HEK293T (cell line): ENCODE data around the gene BBS7.

Experiments used
- CTCF ChIA-PET: fragments of 350-600 bp; formaldehyde crosslinking; extraction: SDS; loops from one replicate; lab custom pipeline; 2021; ENCODE audit warnings: antibody characterized with exemption, inconsistent platforms; lab: Yijun Ruan, JAX
- POLR2A ChIA-PET: fragments of 350-600 bp; formaldehyde crosslinking; extraction: SDS; loops from one replicate; lab custom pipeline; 2020; ENCODE audit warnings: antibody characterized with exemption, inconsistent platforms; lab: Yijun Ruan, JAX
- DNase-seq: peaks from one replicate; pipeline ENCODE4 v3.0.0; 2012; ENCODE audit warnings: mixed read lengths; ENCODE audit errors: extremely low spot score
- ARNT ChIP-seq: fragments of 450-650 bp; IDR thresholded peaks from 2 replicates; pipeline ENCODE4 v1.6.1; 2017; ENCODE audit warnings: mild to moderate bottlenecking
- BHLHE40 ChIP-seq: fragments of 450-650 bp; IDR thresholded peaks from 2 replicates; pipeline ENCODE4 v1.6.1; 2016; ENCODE audit warnings: mild to moderate bottlenecking, moderate library complexity, borderline replicate concordance
- CTBP1 ChIP-seq: fragments of 450-650 bp; IDR thresholded peaks from 2 replicates; pipeline ENCODE4 v1.6.1; 2016; ENCODE audit warnings: borderline replicate concordance
- ELF4 ChIP-seq: fragments of 450-650 bp; IDR thresholded peaks from 2 replicates; pipeline ENCODE4 v1.6.1; 2017; ENCODE audit warnings: antibody characterized with exemption
- FOXA1 ChIP-seq: fragments of 450-650 bp; IDR thresholded peaks from 2 replicates; pipeline ENCODE4 v1.6.1; 2016; ENCODE audit warnings: mild to moderate bottlenecking
- FOXK2 ChIP-seq: fragments of 450-650 bp; IDR thresholded peaks from 2 replicates; pipeline ENCODE4 v1.6.1; 2016; ENCODE audit warnings: mild to moderate bottlenecking
- FOXM1 ChIP-seq: fragments of 450-650 bp; IDR thresholded peaks from 2 replicates; pipeline ENCODE4 v1.6.1; 2017; ENCODE audit warnings: mild to moderate bottlenecking, borderline replicate concordance
- HDGF ChIP-seq: fragments of 450-650 bp; IDR thresholded peaks from 2 replicates; pipeline ENCODE4 v1.6.1; 2017; ENCODE audit warnings: antibody characterized with exemption, borderline replicate concordance
- L3MBTL2 ChIP-seq: fragments of 450-650 bp; conservative IDR thresholded peaks from 2 replicates; pipeline ENCODE4 v1.6.1; 2016; ENCODE audit warnings: mild to moderate bottlenecking
- LEF1 ChIP-seq: fragments of 450-650 bp; IDR thresholded peaks from 2 replicates; pipeline ENCODE4 v1.6.1; 2017; ENCODE audit warnings: mild to moderate bottlenecking, borderline replicate concordance
- NFRKB ChIP-seq: fragments of 450-650 bp; IDR thresholded peaks from 2 replicates; pipeline ENCODE4 v1.6.1; 2016; ENCODE audit warnings: mild to moderate bottlenecking, moderate library complexity
- PKNOX1 ChIP-seq: fragments of 450-650 bp; IDR thresholded peaks from 2 replicates; pipeline ENCODE4 v1.6.1; 2016
- SP1 ChIP-seq: fragments of 450-650 bp; IDR thresholded peaks from 2 replicates; pipeline ENCODE4 v1.6.1; 2017
- SUZ12 ChIP-seq: fragments of 450-650 bp; IDR thresholded peaks from 2 replicates; pipeline ENCODE4 v1.6.1; 2016; ENCODE audit warnings: mild to moderate bottlenecking
- TARDBP ChIP-seq: fragments of 450-650 bp; IDR thresholded peaks from 2 replicates; pipeline ENCODE4 v1.6.1; 2016
- ZNF384 ChIP-seq: fragments of 450-650 bp; IDR thresholded peaks from 2 replicates; pipeline ENCODE4 v1.6.1; 2016

The BBS7 gene

GRCh38 chr4:121888134-121888533, 17.9 kb upstream of the BBS7 start:
- CTCF ChIA-PET: interaction anchor here (0.6 kb wide), 1 partner anchor 344 kb away, joined by 3 read pairs; no protein-coding TSS in a partner anchor
- POLR2A ChIA-PET: no interaction called here
- no peak for DNase-seq
- TF ChIP-seq FOXA1 (no peak), NFRKB (no peak), ZNF384 (no peak), ARNT (no peak), BHLHE40 (no peak), SUZ12 (no peak), FOXK2 (no peak), SP1 (no peak), ELF4 (no peak), CTBP1 (no peak), LEF1 (no peak), L3MBTL2 (no peak), FOXM1 (no peak), PKNOX1 (no peak)

GRCh38 chr4:121885115-121885514, 14.8 kb upstream of the BBS7 start:
- DNase-seq: no peak
- ChIA-PET CTCF (interaction anchor here (0.6 kb wide), 1 partner anchor 1832 kb away, joined by 3 read pairs; no protein-coding TSS in a partner anchor), POLR2A (no interaction called here)
- TF ChIP-seq FOXA1 (no peak), ARNT (no peak), LEF1 (no peak), BHLHE40 (no peak), PKNOX1 (no peak), HDGF (no peak), CTBP1 (no peak), NFRKB (no peak), SUZ12 (no peak), FOXK2 (no peak), FOXM1 (no peak), L3MBTL2 (no peak), ELF4 (no peak), SP1 (no peak), TARDBP (no peak), ZNF384 (no peak)

- DNase-seq: no peak
- no peak for TF ChIP-seq LEF1
- TF ChIP-seq SUZ12: no peak
- TF ChIP-seq FOXK2: no peak
- TF ChIP-seq FOXA1: no peak
- no peak for TF ChIP-seq CTBP1
- no peak for TF ChIP-seq FOXM1
- no peak for TF ChIP-seq L3MBTL2
- no peak for TF ChIP-seq NFRKB
- POLR2A ChIA-PET: interaction anchor here (1.5 kb wide), 1 partner anchor 11 kb away, joined by 4 read pairs; the partner anchor contains the start of gene BBS7
- CTCF ChIA-PET: no interaction called here
Observed at GRCh38 chr4:121881158-121881557, 10.9 kb upstream of the BBS7 start.

- no peak for DNase-seq
- POLR2A ChIA-PET: no interaction called here
- TF ChIP-seq NFRKB (no peak), ELF4 (no peak), SUZ12 (no peak), L3MBTL2 (no peak), CTBP1 (no peak), FOXK2 (no peak), ARNT (no peak), LEF1 (no peak), BHLHE40 (no peak), FOXA1 (no peak), HDGF (no peak), TARDBP (no peak), SP1 (no peak), FOXM1 (no peak), ZNF384 (no peak), PKNOX1 (no peak)
- CTCF ChIA-PET: no interaction called here
Observed at GRCh38 chr4:121879135-121879534, 8.9 kb upstream of the BBS7 start.

GRCh38 chr4:121877041-121877773, 6.9 kb upstream of the BBS7 start:
- POLR2A ChIA-PET: interaction anchor here (0.8 kb wide), 1 partner anchor 8 kb away, joined by 3 read pairs; no protein-coding TSS in a partner anchor
- TF ChIP-seq ELF4 (no peak), FOXM1 (no peak), BHLHE40 (no peak), TARDBP (no peak), FOXA1 (no peak), PKNOX1 (no peak), FOXK2 (no peak), ZNF384 (no peak), ARNT (no peak), LEF1 (no peak), SP1 (no peak), SUZ12 (no peak), NFRKB (no peak), CTBP1 (no peak), HDGF (no peak), L3MBTL2 (no peak)
- CTCF ChIA-PET: no interaction called here
- no peak for DNase-seq
